Epithelial cell of proximal tubule (primary cell): ENCODE results near the gene SUMO1. TPM values are rescaled to one million over a fixed set of nuclear protein-coding genes. Genes with fewer than 3 reads are reported as not detected.

Experiments
- DNase-seq: peaks from one replicate; pipeline ENCODE4 v3.0.0-alpha.2; 2011; ENCODE audit warnings: low read depth
- H3K4me3 ChIP-seq: 2 replicates; pipeline ENCODE4 v1.5.1; 2011; ENCODE audit warnings: low read depth, mild to moderate bottlenecking, low read length
- total RNA-seq: library from RNA; depleted of rRNA; stranded (reverse); fragments of >200 nt; gene quantifications from 2 replicates; pipeline ENCODE4 v1.2.3, GENCODE V29; 2015
- TF ChIP-seq, protein P1 (sequence below): conservative IDR thresholded peaks from 2 replicates; pipeline ENCODE4 v1.5.1; 2012; ENCODE audit warnings: low read depth, mild to moderate bottlenecking, low read length

The SUMO1 gene
- total RNA-seq, 1 donor from 2014 or later, result 121 TPM

DNA sequence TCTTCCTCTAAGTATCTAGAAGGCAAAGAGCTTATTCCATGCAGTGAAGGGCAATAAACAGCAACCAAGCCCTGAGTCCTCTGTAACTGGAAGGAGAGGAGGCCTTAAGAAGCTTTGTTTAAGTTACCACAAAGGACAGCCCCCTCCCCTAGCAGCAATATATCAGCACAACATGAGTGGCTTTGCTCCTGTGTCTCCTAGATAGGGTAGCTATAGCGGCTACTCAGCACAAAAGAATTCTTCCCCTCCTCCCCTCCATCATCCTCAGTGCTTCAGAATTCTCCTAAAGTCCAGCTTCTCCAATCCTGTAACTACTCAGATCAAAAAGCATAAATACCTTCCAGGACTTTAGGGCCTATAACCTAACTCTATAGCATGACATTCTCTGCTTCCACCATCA lies 16.5 kb downstream of the SUMO1 start:
- TF ChIP-seq, protein P1, sequence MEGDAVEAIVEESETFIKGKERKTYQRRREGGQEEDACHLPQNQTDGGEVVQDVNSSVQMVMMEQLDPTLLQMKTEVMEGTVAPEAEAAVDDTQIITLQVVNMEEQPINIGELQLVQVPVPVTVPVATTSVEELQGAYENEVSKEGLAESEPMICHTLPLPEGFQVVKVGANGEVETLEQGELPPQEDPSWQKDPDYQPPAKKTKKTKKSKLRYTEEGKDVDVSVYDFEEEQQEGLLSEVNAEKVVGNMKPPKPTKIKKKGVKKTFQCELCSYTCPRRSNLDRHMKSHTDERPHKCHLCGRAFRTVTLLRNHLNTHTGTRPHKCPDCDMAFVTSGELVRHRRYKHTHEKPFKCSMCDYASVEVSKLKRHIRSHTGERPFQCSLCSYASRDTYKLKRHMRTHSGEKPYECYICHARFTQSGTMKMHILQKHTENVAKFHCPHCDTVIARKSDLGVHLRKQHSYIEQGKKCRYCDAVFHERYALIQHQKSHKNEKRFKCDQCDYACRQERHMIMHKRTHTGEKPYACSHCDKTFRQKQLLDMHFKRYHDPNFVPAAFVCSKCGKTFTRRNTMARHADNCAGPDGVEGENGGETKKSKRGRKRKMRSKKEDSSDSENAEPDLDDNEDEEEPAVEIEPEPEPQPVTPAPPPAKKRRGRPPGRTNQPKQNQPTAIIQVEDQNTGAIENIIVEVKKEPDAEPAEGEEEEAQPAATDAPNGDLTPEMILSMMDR, result no peak
- DNase-seq, result no peak
- H3K4me3 ChIP-seq, result no peak overlapping the region

DNA sequence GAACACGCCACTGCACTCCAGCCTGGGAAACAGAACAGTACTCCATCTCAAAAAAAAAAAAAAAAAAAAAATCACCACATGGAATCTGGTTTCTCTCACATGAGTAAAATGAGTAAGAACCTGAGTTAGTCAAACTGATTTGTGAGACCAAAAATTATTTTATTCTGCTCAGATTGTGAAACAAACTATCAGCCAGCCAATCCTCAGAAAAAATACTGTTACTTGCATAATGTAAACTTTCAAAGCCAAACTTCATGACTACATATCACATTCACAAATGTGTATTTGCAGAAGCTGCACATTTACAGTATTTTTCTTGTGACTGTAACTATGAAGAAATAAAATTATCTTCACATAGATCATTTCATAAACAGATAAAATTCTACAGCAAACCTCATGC lies 23.2 kb downstream of the SUMO1 start:
- DNase-seq, result no peak
- H3K4me3 ChIP-seq, result no peak overlapping the region
- TF ChIP-seq, protein P1, result no peak

DNA sequence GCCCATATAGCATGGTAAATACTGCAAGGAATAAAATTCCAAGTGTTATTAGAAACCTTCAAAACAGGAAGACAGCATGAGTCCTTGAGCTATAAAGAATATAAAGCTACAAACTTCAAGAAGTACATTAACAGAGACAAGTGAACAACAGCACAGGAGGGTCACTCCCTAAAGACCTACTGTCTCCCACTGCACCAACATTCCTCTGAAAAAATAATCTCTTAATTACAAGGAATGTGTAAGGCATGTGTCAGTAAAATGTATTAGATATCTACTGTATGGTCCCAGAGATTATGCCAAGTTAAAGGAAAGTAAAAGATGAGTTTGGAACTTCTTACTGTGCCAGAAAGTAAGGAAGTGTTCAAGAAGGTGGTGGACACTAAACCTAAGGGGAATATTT lies 29.9 kb downstream of the SUMO1 start:
- H3K4me3 ChIP-seq, result no peak overlapping the region
- TF ChIP-seq, protein P1, result no peak
- no peak for DNase-seq

DNA sequence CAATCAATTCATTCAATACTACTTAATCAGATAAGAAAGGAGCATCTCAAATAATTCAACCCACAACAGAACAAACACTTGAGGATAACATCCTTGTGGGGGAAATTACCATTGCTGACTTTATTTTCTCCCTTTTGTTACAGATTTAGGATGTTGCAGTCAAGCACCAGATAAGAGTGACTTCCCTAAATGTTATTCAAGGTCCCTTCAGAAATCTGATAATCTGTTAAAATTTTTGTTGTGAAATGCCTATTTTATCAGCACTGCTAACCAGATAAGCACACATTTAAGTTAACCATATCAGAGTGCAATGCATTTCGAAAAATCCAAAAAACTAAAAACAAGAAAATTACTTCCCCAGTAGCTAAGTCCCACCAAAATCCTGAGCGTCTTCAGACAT lies 33.5 kb downstream of the SUMO1 start:
- TF ChIP-seq, protein P1, result no peak
- no peak overlapping the region for H3K4me3 ChIP-seq
- no peak for DNase-seq

DNA sequence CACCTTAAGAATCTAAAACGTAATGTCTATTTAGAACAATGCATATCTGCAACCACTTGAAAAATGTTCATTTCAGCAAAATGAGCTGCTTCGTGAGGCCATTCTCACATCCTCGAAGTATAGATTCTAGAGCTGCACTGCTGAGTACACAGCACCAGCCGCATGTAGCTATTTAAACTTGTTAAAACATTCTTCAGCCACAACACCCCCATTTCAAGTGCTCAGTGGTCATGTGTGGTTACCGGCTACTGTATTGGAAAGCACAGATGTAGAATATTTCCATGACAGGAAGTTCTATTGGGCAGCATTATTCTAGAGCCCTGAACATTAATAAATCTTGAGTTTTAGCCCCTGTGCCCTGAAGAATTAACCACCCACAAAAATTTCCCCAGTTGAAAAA lies 35.0 kb downstream of the SUMO1 start:
- DNase-seq, result no peak
- H3K4me3 ChIP-seq, result no peak overlapping the region
- TF ChIP-seq, protein P1, result no peak

DNA sequence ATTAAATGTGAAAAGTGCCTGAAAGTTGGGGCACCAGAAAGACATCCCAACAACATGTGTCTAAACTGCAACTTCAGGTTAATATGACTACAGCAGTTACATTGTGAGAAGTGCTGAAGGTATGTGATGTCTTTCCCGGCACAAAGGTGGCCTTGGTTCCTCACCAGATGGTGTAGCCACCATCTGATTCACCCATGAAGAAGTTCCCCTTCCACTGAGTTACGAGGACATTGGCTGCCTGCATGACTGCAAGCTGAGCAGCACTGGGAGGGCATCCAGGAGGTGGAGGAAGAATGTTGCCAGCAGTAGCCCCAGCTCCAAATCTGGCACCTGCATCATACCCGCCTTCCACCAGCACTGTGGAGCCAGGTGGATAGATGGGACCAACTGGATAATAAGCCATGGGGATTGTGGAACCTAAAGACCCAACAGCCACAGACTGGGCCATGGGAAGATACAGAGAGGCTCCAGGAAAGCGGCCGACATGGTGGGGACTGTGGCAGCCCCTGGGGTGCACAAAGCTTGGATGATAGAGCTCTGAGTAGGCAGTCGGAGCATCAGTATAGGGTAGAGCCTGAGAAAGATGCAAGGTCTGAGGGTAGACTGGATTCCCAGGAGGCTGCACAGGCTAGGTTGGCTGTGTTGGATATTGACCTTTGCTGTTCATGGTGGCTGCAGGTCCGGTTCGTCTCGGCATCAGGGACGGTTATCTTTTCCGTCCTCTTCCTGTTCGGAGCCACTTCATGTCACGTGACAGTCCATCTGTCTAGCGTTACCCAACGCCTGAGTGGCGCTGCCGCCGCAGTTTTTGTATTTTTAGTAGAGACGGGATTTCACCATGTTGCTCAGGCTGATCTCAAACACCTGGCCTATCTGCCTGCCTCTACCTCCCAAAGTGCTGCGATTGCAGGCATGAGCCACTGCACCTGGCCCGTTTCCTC lies 36.9 kb downstream of the SUMO1 start:
- H3K4me3 ChIP-seq, result no peak overlapping the region
- TF ChIP-seq, protein P1, result no peak
- no peak for DNase-seq

DNA sequence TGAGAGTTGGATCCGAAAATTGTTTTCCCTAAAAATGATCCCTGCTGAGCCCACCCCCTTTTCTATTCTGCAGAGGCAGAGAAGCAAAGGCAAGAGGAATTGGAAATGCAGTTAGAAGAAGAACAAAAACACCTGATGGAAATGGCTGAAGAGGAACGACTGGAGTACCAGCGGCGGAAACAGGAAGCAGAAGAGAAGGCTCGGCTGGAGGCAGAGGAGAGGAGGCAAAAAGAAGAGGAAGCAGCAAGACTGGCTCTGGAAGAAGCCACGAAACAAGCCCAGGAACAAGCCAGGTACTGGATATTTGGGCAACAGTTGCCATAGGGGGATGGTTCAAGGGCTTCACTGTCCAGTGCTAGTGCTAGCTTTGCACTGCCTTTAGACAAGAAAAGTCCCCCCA lies 41.7 kb downstream of the SUMO1 start:
- DNase-seq, result no peak
- TF ChIP-seq, protein P1, result no peak
- no peak overlapping the region for H3K4me3 ChIP-seq
